Astrocyte of the cerebellum (primary cell): ENCODE data around the gene MBTPS1.
A peak's percentile ranks its signal among the peaks of the same experiment; 100 is the strongest.

ENCODE experiments used
- DNase-seq: peaks from one replicate; pipeline ENCODE4 v3.0.0-alpha.2; 2011; ENCODE audit warnings: low read depth
- H3K4me3 ChIP-seq: 2 replicates; pipeline ENCODE4 v1.5.1; 2011; ENCODE audit warnings: mild to moderate bottlenecking, low read depth, low read length, moderate library complexity
- in situ Hi-C: cut with HindIII; loops from 2 replicates; pipeline ENCODE4 v1.10.0; 2017; ENCODE audit warnings: low sequenced_read_pairs
- TF ChIP-seq, protein P1 (sequence below): IDR thresholded peaks from 2 replicates; pipeline ENCODE4 v1.5.1; 2012; ENCODE audit warnings: low read length, low read depth, moderate library complexity, mild to moderate bottlenecking; ENCODE audit errors: missing control alignments

Gene MBTPS1

DNA sequence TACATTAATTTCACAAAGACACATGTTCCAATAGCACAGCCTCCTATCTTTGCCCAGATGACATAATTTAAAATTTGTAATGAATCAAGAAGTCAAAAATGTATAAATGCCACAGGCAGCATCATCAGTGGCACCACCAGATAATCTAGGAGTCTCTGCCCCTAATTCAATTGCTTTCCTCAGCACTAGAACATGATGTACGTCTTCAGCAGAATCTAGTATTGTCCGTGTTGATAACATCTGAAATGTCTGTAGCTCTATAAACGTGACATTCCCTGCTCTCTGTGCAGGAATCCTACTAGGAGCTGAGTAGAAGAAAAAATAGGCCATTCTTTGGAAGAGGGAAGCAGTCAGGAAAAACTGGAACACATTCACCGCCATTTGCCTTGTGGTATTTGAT lies 52.8 kb downstream of the MBTPS1 start:
- in situ Hi-C loops: no loop called here
- TF ChIP-seq, protein P1, sequence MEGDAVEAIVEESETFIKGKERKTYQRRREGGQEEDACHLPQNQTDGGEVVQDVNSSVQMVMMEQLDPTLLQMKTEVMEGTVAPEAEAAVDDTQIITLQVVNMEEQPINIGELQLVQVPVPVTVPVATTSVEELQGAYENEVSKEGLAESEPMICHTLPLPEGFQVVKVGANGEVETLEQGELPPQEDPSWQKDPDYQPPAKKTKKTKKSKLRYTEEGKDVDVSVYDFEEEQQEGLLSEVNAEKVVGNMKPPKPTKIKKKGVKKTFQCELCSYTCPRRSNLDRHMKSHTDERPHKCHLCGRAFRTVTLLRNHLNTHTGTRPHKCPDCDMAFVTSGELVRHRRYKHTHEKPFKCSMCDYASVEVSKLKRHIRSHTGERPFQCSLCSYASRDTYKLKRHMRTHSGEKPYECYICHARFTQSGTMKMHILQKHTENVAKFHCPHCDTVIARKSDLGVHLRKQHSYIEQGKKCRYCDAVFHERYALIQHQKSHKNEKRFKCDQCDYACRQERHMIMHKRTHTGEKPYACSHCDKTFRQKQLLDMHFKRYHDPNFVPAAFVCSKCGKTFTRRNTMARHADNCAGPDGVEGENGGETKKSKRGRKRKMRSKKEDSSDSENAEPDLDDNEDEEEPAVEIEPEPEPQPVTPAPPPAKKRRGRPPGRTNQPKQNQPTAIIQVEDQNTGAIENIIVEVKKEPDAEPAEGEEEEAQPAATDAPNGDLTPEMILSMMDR: no peak
- no peak overlapping the region for H3K4me3 ChIP-seq
- no peak for DNase-seq

DNA sequence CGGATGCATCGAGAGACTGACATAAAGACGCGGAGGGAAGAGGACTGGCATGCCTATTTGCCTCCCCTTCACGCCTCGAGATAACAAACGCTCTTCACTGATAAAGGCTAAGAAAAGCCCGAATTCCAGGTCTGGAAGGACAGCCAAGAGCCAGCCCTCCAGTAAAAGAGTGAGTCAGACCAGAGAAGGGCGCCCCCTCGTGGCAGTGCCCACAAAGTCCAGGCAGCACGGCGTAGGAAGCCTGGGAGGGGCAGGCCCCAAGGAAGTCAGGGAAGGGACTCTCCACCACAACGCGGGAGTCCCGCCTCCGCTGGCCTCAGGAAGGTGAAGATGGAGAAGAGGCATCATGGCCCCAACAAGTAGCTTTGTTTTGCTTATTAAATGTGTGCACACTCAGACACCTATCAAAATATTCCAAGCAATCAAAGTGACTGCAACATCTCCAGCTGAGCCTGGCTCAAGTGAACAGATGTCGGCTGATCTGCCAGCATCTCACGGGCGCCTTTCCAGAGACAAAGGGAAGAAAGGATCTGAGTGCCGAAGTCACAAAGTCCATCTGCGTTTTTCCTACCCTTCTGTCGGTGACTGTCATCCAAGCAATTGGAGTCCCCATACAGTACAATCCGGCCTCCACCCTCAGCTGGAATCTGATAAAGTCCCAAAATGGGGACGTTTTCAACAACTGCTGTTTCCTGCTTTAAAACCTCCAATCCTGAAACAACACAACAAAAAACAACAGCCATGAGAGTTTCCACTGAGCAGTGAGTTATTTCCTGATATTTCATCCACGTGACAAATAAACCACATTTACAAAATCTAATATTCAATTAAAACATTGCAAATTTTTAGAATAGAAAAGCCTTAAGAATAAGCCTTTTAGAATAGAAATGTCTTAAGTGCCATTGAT lies 53.8 kb downstream of the MBTPS1 start:
- TF ChIP-seq, protein P1: peak; percentile 91
- in situ Hi-C loops: no loop called here
- DNase-seq: peak; percentile 53
- no peak overlapping the region for H3K4me3 ChIP-seq

DNA sequence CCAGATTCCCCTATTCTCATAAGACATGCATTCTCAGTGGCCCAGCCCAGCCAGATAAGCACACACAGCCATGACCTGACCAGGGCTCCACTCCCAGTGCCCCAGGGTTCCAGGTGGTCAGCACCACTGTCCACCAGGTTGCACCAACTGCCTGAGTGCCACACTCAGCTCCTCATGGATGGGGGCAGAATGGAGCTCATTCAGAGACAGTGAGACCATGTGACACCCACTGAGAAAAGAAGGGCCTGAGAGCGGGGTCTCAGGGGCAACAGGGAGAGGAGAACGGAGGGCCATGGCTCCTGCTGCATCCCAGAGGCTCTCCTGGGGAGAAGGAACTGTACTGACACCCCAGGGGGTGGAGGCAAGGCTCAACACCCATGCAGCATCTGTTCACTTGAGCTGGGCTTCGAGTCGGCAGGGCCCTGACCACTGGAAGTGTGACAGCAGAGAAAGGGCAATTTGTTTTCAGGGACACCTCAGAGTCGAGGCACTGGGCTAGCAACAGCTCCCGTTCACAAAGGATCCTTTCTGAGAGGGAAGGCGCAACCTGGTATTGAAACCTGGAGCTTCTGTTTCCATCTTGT lies 55.4 kb downstream of the MBTPS1 start:
- no peak for DNase-seq
- no peak overlapping the region for H3K4me3 ChIP-seq
- TF ChIP-seq, protein P1: no peak
- in situ Hi-C loops: no loop called here

DNA sequence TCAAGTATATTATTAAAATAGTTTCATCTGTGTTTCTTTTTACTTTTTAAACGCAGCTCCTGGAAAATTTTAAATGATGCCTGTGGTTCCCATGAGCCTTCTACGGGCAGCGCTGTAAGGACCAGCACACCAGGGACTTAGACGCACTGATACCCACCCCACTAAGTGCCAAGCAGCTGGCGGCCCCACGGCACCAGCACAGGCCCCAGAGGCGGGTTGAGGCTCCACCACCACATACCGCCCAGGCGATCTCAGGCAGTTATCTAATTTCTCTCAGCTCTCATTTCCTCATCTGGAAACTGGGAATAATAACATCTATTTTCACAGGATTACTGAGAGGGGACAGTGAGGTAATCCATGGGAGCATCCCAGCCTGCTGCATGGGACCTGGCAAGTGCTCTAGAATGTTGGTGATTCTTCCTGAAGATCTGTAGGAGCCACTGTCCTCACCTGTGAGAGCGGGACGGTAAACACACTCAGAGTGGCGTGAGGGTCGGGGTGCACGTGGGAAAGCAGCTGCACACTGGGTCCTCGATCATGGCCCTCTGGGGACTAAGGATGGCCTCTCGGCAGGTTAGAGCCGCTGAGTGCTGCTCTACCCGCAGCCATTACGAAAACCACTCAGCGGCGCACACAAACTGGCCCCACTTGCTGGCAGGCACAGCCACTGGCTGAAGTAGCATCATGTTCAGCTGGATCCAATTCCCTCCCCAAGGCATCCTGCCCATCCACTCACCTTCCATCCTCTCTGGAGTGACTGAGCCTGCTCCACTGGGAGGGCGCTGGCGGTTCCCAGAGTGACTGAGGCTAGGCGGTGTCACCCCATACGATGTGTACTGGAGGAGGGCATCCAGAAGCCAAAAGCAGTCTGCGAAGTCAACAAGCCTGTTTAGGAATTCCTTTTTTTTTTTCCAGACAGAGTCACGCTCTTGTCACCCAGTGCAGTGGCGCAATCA lies 56.5 kb downstream of the MBTPS1 start:
- TF ChIP-seq, protein P1: no peak
- in situ Hi-C loops: no loop called here
- no peak for DNase-seq
- no peak overlapping the region for H3K4me3 ChIP-seq

DNA sequence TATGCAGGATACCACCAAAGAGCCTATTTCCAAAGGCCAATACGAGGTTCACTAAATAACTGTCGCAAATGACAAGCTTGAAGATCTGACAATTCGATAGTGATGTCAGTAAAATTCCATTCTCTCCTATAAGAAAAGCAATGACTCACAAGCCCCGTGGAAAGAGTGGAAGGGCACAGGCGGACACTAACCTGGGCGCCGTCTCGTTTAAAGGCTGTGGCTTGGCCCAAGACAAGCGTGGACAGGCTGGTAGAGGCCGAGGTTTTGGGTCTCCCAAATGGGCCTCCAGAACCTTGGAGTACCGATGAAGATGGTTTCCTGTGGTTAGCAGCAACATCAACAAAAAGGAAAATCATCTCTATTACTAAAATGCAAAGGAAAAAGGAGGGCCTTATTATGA lies 57.6 kb downstream of the MBTPS1 start:
- H3K4me3 ChIP-seq: no peak overlapping the region
- in situ Hi-C loops: no loop called here
- DNase-seq: no peak
- TF ChIP-seq, protein P1: no peak

DNA sequence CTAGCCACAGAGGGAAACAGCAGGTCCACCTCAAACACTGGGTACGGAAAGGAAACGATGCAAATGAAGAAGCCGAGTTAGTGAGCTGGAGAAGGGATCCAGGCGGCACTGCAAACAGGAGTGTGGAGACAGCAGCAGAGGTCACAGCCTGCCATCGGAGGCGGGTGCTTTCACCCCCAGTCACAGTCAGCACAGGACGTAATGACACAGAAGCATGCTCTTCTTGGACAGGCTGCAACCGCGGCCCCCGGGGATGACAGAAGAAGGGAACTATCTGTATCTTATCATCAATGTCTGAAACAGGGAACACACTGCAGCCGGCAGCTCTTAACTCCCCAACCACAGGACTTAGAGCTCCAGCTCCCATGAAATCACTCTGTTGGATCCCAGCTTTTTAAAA lies 58.1 kb downstream of the MBTPS1 start:
- DNase-seq: no peak

More for the DNA sequence above, 58.1 kb downstream of the MBTPS1 start:
- in situ Hi-C loops: no loop called here
- TF ChIP-seq, protein P1: no peak
- H3K4me3 ChIP-seq: no peak overlapping the region
